NCI-H187 treated with DMSO at 0.1 percent for 48 hours (cell line): ENCODE measurements around the gene ACTL8.

Source experiments
- DNase-seq: peaks from one replicate; lab custom pipeline; 2025; lab: John Stamatoyannopoulos, UW

Gene ACTL8, protein sequence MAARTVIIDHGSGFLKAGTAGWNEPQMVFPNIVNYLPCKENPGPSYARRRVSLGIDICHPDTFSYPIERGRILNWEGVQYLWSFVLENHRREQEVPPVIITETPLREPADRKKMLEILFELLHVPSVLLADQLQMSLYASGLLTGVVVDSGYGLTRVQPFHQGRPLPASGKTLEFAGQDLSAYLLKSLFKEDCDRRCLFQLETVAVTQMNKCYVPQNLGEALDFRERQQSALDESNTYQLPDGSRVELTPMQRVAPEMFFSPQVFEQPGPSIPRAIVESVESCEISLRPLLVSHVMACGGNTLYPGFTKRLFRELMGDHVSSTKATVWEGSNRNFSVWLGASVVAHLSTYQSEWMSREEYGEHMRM

DNA sequence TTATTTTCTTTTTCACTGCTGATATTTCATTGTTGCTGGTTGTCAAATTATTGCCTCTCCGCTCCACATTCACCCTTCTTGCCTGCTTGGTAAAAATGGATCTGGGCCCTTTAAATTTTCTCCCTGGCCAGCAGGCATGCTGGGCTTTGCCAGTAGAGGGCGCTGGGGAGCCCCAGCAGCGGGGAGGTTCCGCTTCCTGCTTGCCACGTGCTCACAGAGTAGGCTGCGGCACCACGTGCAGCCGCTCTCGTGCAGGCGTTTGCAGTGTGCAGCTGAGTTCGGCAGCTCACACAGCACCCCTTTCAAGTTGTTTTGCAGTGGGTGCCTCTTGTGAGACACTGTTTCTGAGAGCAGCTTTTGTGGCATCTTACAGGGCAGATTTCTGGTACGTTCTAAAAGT is at the start of gene ACTL8:
ACTL8 (plus strand) TSS at position 214 of the 400 bp plus-strand sequence. CDS start 67,676 bp downstream, outside the sequence.
- DNase-seq: no peak

DNA sequence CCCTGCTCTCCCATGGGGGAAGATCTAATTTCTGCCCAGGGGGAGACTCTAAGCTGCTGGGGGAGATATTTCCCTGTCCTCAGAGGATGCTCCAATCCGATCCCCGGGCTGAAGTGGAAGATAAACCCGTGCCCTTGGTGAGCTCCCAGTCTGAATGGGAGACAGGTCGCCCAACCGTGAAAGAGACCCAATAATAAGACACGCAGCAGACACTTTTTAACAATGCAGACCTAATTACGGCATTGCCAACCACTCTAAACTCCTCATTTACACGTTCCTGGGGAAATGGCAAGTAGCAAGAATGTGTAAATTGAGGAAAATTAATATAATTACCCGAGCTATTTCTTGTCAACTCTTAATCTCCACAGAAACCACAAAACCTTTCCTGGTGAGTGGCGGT is 48.7 kb upstream of the ACTL8 start:
- DNase-seq: no peak

DNA sequence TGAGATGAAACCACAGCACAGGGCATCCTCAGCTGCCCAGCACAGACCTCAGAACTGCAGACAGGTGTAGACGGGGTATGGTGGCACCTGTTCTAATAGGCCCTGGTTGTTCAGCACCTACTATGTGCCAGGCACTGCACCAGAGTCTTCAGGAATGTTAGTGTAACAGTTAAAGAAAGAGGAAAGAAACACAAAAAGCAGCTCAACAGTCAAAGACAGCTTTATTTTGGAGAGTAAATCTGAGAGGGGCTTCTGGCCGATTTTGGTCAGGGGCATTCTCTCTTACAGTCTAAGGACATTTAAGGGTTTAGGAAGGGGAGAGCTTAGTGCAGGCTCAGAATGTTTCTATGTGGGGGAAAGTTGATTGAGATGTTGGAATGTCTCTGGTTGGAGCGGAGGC is 45.2 kb upstream of the ACTL8 start:
- DNase-seq: no peak

DNA sequence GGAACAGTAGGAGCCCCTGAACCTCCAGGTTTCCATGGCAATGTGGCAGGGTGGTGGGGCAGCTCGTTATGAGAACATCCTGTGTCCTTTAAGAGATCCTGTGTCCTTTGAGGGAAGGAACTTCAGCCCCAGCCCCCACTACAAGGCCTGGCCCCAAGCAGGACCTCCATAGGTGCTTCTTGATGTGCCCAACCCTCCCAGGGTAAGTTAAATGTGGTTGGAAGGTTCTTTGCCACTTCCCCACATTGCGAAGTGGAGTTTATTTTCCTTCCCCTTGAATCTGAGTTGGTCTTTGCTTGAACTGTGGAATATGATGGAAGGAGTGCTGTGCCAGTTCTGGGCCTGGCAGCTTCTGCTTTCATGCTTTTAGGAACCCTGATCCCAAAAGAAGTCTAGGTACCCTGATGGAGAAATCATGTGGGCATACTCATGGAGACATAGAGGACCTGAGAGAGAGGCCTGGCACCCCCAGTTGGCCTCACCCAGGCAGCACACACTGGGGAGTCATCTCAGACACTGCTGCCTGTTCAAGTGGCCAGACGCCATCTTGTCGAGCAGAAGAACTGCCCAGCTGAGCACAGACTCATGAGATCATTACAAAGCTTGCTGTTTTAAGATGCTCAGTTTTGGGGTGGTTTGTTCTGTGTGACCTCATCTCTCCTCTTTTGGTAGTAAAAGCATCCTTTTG is 44.1 kb upstream of the ACTL8 start:
- DNase-seq: no peak

DNA sequence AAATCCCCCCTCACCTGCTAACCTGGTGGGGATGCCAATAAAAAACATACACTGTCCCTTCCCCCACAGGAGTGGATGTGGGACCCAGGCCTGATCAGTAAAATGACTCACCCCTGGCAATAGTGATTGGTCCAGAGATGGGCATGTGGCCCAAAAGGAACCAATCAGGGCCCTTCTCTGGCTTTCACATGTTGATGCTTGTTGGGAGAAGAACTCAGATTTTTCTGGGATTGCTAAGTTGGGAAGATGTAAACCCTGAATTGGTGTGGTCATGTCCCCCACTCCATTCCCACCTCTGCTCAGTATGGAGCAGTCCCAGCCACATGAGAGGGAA is 43.6 kb upstream of the ACTL8 start:
- no peak for DNase-seq

DNA sequence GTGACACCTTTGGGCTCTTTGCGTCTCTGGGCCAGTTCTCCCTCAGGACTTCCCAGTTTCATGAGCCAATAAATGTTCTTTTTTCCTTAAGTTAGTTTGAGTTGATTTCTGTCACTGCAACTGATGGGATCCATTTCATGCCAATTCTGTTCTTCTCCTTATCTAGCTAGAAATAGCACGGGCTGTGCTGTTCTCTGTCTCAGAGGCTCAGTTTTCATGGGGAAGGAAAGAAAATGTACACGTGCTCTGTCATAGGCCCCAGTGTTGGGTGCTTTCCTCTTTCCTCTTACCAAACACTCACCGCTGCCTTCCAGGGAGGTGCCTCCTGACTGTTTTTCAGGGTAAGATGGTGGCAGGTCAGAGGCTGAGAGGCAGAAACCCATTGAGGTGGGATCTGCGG is 43.2 kb upstream of the ACTL8 start:
- no peak for DNase-seq

DNA sequence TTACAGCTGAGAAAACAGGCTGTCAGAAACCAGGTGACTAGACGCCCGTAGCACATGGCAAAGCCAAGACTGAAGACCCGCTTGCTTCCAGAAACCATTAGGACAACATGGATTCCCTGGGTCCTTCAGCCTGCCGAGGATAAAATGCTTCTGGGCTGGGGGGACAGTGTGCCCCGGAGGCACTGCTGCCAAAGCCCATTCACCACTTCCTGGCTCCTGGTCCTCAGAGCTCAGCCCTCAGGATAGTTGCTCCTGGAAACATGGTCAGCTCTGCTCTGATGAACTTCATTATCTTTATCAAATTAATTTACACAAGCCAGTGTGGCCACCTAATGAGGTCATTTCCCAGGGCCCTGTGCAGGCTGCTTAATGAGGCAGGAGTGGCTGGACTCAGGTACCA is 41.1 kb upstream of the ACTL8 start:
- DNase-seq: no peak

DNA sequence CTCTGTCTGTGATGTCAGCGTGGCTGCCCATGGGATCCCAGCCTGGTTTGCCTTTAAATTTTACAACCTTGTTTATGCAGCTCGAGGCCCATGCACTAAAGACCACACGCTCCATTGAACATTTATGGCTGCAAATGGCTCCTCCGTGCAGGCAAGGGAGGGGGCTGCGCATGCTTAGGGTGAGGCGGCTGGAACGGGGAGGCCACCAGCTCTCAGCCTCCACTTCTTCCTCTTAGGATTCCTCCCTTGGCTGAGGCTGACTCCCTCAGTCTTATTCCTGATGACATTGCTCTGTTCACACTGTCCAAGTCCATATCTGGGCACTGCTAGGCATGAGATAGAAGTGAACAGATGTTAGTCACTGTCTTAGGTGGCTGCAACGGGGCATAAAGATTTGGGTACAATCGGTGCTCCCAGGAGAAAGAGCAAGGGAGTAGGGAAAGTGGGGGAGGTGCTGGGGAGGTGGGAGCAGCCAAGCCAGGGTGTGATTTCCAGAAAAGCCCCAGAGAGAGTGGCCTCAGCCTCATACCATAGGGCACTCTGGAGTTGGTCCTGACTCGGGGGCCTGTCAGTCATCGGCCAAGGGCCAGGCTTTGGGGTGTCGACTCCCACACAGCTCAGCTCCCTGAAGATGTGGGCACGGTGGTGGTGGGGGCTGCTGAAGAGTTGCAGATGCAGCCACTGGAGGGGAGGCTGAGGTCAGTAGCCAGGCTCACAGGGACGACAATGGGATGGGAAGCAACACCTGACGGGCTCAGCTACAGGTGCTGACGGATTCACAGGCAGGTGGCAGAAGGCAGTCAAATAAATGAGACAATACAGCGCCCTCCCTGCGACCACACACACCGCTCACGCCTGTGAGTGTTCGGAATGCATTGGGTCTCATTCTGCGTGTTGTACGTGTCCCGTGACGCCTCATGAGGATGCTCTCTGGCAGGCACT is 37.3 kb upstream of the ACTL8 start:
- DNase-seq: peak; percentile 81

DNA sequence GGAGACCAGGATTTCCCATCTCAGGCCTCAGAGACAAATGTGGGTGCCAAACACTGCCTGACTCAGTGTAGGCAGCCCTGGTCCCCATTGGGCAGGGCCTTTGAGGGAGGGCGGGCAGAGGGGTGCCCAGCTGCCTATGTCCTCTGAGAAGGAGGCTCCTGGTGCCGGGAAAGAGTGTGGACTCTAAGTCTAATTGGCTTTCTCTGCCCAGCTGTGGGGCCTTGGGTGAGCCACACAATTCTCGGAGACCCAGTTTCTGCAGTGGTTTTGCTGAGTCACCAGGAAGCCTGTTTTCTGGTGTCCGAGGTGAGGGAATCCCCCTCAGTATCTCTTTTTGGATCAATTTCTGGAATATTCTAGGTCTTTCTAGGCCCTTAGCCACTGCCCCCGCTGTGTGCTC is 35.3 kb upstream of the ACTL8 start:
- no peak for DNase-seq

DNA sequence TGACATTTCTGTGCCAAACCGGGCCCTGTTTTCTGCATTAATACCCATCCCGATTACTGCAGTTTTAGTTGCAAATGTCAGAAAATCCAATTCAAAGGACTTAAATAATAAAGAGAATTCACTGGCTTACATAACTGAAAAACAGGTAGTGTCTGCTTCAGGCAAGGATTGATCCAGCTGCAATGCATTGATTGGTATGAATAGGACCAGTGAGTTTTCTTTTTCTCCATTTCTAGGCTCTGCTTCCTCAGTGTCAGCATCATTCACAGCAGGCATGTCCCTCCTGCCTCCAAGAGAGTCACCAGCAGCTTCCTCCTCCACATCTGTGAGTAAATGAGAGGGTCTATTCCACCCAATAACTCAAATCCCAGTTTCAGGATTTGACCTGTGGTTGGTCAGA is 33.7 kb upstream of the ACTL8 start:
- no peak for DNase-seq

DNA sequence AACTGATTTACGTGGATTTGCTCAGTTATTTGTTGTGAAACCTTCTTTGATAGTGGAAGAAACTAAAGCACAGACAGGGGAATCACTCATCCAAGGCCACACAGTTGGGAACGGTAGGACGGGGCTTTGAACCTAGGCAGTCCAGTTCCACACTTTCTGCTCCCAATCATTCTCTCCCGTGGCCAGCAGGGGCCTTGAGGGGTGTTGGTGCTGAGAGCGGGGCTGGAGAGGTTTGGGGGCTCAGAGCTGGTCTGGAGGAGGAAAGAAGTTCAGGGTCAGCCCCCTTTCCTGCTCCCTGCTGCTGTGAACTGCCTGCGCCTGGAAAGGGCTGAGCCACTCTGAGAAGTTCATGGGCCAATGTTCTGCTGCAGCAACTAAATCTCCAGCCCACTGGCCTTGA is 31.4 kb upstream of the ACTL8 start:
- DNase-seq: no peak

DNA sequence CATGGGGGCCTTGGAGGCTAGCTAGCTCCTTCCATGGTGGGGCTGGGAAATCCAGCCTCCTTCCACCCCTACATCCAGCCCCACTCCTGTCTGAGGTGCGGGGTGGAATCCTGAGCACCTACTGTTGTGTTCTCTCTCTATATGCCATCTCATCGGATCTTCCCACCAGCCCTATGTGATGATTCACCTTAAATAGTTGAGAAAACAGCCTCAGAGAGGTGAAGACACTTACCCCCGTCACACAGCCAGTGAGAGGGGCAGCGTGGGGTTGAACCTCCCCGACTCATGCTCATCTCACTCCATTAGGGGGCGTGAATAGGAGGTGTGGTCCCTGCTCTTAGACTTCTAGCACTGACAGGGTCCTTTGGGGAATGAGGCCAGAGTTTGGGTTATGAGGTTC is 31.0 kb upstream of the ACTL8 start:
- DNase-seq: no peak

DNA sequence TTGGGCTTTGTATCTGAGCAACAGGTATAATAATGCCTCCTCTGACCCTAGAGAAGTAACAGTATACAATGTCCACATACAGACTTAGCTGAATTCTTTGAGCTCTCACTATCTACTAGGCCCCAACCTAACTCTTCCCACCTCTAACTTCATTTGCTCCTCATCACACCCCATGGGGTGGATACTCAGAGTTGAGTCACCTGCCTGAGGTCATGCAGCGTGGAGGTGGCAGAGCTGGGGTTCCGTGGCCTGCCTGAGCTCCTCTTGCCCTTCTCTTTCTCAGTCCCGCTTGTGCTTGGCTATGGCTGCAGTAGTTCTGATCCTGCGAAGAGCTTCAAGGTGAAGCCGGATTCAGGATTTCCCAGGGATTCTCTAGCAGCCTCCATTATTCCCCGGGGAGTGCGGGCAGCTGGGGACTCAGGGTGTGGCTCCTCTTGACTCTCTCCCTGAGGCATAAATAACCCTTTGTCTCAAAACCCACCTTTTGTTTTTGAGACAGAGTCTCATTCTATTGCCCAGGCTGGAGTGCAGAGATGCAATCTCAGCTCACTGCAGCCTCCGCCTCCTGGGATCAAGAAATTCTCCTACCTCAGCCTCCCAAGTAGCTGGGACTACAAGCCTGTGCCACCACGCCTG is 29.9 kb upstream of the ACTL8 start:
- peak; percentile 74 for DNase-seq

DNA sequence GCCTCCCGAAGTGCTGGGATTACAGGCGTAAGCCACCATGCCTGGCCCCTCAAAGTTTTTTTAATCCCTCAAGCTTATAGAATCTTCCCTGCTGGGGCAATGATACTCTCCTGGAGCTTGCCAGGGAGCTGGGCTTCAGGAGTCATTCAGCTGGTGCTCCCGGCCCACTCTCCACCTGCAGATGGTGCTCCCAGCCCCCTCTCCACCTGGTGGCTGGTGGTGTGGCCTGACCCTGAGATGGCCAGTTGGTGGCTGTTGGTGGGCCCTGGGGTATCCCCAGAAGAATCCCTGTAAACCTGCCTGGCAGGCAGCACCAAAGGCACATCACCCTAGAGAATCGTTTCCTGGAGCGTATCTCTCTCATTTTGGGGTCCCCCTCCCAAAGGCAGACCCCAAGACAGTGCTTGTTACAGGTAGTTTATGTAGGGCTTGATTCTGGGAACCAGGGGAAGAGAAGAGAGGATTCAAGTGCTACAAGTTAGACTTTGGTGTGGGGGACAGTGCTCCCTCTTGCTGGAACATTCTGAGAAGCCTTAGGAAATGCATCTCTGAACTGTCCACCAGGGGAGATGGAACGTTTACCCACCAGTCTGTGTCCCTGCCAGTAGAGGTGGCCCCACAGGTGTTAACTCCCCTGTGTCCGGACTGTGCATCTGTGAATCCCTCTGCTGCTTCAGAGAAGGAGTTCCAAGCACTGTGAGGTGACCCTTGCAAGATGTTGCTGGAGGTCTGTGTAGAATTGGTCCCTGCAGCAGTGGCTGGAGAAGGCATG is 29.1 kb upstream of the ACTL8 start:
- no peak for DNase-seq

DNA sequence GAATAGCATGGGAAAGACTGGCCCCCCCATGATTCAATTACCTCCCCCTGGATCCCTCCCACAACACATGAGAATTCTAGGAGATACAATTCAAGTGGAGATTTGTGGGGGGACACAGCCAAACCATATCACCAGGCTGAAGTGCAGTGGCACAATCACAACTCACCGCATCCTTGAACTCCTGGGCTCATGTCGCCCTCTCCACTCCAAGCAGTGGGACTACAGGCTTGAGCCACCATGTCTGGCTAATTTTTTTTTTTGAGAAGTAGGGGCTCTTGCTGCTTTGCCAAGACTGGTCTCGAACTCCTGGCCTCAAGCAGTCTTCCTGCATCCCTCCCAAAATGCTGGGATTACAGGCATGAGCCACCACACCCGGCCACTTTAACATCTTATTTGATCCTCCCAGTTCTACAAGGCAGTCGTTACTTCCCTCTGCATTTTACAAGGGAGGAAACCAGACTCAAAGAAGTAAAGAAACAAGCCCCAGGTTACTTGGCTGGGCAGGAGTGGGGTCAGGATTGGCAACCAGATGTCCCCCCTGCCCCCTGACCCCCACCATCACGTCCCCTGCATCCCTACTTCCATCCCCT is 26.9 kb upstream of the ACTL8 start:
- no peak for DNase-seq

DNA sequence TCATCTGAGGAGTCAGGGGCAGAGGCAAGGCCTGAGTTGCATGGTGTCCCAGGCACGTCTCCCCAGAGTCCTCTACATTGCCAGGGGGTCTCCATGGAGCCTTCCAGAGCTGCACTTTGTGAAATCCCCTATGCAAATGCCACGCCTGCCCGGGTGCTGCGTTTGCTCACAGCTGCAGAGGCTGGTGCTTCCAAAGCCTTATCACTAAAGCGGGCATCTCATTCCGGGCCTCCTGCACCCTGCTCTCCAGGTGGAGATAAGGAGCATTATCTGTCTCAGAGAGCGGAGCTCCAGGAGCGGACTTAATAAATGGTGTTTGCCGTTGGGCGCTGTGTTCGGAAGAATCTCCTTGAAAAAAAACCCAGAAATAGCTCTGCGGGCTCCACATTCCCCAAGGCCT is 25.9 kb upstream of the ACTL8 start:
- DNase-seq: no peak

DNA sequence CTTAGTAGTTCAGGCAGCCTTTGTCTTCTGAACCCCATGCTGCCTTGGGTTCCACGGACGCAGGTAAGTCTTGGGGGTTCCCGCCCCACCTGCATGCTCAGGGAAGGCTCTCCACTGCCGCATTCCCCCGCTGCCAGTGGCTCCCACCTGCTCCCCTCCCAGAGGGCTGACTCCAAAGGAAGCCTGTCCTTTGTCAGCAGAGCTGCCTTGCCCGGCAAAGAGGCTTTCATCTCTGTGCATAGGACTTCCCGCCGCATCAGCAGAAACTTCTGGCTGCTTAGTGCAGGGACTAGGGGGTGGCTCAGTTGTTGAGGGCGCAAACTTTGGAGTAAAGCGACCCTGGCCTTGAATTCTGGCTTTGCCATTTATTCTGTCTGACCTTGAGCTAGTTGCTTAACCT is 25.2 kb upstream of the ACTL8 start:
- DNase-seq: no peak

DNA sequence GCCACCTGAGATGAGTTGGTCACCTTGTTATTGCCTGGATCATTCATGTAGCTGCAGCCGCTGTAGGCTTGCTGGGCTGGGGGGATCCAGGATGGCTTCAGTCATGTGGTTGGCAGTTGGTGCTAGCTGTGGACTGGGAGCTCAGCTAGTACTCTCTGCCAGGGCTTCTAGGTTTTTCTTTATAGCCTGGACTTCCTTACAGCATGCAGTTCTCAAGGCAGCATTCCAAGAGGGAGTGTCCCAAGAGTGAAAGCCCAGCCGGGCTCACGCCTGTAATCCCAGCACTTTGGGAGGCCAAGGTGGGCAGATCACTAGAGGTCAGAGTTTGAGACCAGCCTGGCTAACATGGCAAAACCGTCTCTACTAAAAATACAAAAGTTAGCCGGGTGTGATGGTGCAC is 23.7 kb upstream of the ACTL8 start:
- no peak for DNase-seq

DNA sequence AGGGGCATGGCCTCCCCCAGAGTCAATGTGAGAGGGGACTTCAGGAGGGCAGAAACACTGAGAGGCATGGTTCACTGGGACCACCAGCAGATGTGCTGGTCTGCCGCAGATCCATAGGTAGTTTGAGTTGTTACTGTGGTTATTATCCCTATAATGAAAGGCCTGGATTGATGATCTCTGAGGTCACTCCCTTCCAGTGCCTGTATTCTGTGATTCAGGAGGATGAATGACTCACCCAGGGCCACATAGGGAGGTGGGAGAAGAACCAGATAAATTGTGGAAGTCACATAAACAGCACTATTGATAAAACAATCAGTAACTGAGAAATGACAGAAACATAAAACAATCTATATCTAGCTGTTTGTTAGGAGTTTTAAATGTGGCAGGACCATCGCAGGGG is 22.7 kb upstream of the ACTL8 start:
- no peak for DNase-seq

DNA sequence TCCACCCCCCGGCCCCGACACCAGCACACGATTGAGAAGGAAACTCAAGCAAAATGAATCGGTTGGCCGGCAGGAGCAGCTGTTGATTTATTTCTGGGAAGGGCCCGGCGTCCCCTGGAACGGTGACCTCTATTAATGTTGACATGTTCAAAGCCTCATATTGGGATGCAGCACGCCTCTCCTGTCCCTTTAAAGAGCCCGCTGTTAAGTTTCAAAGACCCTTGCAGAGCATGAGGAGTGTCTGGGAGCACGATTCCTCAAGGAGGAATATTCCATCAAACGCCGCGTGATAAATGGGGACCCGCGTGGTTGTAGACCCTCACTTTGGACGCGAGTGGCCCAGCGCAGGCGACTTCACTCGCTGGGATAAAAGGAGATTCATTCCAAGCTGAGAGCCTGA is 21.5 kb upstream of the ACTL8 start:
- no peak for DNase-seq

DNA sequence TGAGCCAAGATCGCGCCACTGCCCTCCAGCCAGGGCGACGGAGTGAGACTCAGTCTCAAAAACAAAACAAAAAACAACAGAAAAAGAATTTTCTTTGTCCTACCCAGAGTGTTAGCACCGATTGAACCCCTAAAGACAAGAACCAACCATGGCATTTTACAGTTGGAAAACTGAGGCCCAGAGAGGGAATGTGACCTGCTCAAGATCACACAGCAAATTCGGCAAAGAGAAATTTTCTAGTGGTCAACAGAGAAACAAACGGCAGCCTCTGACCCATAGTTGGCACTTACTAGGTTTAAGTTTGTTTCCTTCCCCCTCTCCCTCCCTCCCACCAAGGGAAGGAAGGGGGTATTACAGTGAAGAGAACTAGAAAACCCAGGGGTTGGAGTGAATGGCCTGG is 20.5 kb upstream of the ACTL8 start:
- no peak for DNase-seq
